Stromal cell of bone marrow (primary cell): ENCODE measurements around the gene IDH3G.
"Not testable (repeated sequence)": the region's sequence is repeated elsewhere in the genome, so short reads cannot be mapped to it uniquely, and the experiment has no call there.

Experiments
- DNase-seq: peaks from one replicate; pipeline ENCODE4 v3.0.0-alpha.2; 2012; ENCODE audit warnings: low read depth

Gene IDH3G

GRCh38 chrX:153761863-153762262, 32.3 kb downstream of the IDH3G start:
- no peak for DNase-seq

GRCh38 chrX:153755136-153755535, 39.0 kb downstream of the IDH3G start:
- no peak for DNase-seq

GRCh38 chrX:153750127-153750774, 43.9 kb downstream of the IDH3G start:
- no peak for DNase-seq

- not testable (repeated sequence) for DNase-seq
These were observed 45.2 kb downstream of the IDH3G start for GRCh38 chrX:153749017-153749416.

- not testable (repeated sequence) for DNase-seq
These were observed 47.2 kb downstream of the IDH3G start for GRCh38 chrX:153746991-153747390.

GRCh38 chrX:153746359-153746758, 47.8 kb downstream of the IDH3G start:
- DNase-seq, result no peak

- not testable (repeated sequence) for DNase-seq
These were observed 49.1 kb downstream of the IDH3G start for GRCh38 chrX:153745067-153745433.

- no peak for DNase-seq
These were observed 49.7 kb downstream of the IDH3G start for GRCh38 chrX:153744210-153745066.

- DNase-seq, result not testable (repeated sequence)
These were observed 50.5 kb downstream of the IDH3G start for GRCh38 chrX:153743468-153744209.

- not testable (repeated sequence) for DNase-seq
These were observed 51.2 kb downstream of the IDH3G start for GRCh38 chrX:153742796-153743467.

- DNase-seq, result not testable (repeated sequence)
These were observed 52.1 kb downstream of the IDH3G start for GRCh38 chrX:153742111-153742510.

GRCh38 chrX:153741446-153741845, 52.7 kb downstream of the IDH3G start:
- no peak for DNase-seq

- no peak for DNase-seq
These were observed 53.4 kb downstream of the IDH3G start for GRCh38 chrX:153740631-153741222.

- no peak for DNase-seq
These were observed 54.3 kb downstream of the IDH3G start for GRCh38 chrX:153739754-153740486.

- DNase-seq, result no peak
These were observed 56.0 kb downstream of the IDH3G start for GRCh38 chrX:153738056-153738605.

- DNase-seq, result no peak
These were observed 57.2 kb downstream of the IDH3G start for GRCh38 chrX:153736871-153737441.

- DNase-seq, result no peak
These were observed 57.9 kb downstream of the IDH3G start for GRCh38 chrX:153736071-153736820.
